Measurements from ENCODE around the gene AKR1E2.

AKR1E2 gene

DNA sequence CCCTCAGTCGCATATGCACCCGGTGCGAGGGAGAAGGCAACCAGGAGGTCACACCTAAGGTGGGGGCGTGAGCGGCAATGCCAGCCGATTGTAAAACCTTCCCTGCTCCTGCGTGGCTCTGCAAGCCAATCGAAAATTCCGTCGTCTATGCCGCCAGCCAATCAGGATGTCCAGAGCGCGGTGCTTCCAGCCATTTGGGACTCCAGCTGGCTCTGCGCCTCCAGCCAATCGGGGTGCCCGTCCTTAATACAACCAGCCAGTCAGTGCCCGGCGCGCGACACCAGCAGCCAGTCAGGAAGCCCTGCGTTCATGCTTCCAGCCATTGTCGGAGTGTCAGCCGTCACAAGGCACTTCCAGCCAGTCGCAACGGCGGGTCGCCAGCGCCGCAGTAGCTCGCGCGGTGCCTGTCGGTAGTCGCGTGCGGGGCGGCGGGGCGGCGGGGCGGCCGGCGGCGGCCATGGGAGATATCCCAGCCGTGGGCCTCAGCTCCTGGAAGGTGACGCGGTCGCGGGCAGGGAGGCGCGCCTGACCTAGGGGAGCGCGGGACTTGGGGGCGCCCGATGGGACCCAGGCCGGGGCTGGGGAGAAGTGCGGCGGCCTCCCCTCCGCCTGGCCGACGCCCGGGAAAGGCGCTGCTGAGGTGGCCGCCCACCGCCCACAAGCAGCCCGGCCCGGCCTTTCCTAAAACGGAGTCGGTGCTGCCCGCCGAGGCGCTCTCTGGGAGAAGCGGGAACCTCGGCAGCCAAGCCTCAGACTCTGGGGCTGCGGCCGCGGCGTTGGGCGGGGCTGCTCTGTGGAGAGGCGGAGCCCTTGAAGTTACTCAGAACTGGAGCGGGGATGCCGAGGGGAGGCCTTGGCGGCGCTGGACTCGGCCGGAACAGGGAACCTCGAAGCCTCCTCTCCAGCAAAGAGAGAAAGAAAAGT lies at the start of gene AKR1E2:
Gene AKR1E2 (plus strand): TSS at position 340 of the 924 bp plus-strand sequence. CDS start 118 bp downstream, at position 458.
- DNase-seq: peak; percentile 30

GRCh38 chr10:4776234-4776638 lies 49.8 kb upstream of the AKR1E2 start:
- DNase-seq: no peak

DNA sequence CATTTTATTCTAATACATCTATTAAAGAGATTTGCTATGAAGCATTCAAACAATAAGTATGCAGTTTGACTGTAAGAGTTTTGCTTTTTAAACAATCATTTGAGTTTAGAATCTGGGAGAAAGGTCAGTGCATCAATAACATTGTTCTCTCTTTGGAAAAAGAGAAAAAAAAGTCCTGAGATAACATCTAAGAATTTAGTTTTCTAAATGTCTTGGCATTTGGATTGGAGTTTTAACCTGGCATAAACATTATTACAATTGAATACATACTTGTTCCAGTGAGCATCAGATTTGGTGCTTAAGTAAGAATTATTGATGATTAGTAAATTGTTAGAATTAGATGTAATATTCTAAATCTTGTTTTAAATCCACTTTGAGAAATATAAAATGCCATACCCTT lies 47.2 kb upstream of the AKR1E2 start:
- DNase-seq: no peak

- DNase-seq: no peak
Measured at GRCh38 chr10:4780091-4780490, 45.9 kb upstream of the AKR1E2 start.

GRCh38 chr10:4780782-4781181 lies 45.2 kb upstream of the AKR1E2 start:
- DNase-seq: peak; percentile 23

DNA sequence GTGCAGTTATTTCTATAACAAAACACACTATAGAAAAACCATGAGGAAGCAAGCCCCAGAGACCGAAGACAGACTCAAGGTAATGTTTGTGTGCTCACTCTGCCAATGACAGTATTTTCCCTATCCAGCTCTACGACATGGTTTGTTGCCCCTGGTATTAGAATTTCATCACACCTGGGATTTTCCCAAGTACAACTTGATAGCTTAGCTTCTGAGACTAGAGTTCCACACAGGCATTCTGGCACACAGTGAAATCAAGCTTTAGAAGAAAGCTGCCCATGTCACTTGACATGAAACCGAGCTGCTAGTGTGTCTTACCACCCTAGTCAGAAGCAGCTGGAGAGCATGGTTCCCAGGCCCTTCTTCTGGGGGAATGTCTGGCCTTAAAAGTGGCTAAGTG lies 44.1 kb upstream of the AKR1E2 start:
- DNase-seq: peak; percentile 87

- DNase-seq: no peak
Measured at GRCh38 chr10:4784667-4785333, 41.2 kb upstream of the AKR1E2 start.

- DNase-seq: no peak
Measured at GRCh38 chr10:4786043-4786839, 39.8 kb upstream of the AKR1E2 start.

DNA sequence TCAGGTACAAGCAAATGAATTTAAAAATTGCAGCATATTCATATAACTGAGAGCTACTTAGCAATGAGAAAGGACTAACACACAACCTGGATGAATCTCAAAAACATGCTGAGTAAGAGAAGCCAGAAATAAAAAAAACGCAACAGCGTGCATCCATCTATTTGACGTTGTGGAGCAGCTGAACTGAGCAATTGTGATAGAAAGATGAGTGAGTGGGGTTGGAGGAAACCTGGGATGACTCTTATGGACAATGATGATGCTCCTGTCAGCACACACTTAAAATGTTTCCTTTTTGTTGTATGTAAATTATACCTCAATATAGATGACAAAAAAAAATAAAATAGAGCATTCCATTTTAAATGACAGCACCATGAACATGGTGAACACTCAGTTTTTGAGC lies 36.0 kb upstream of the AKR1E2 start:
- DNase-seq: no peak

DNA sequence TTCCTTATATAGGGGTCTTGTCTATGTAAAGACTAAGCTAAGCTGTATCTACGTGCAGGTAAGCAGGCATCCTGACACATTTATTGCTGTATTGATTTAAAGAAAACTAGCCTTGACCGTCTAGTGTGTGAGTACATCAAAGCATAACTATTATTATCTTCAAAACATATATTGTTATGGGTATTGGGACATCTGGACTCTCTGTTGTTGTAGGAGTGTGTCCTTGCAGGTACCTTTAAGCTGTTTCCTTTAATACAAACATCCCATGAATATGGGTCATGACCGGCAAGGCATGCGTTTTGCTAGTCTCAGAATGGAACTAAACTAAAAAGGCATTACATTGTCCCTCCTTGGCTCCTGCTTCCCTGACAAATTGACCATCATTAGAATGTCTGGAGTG lies 35.1 kb upstream of the AKR1E2 start:
- DNase-seq: no peak

DNA sequence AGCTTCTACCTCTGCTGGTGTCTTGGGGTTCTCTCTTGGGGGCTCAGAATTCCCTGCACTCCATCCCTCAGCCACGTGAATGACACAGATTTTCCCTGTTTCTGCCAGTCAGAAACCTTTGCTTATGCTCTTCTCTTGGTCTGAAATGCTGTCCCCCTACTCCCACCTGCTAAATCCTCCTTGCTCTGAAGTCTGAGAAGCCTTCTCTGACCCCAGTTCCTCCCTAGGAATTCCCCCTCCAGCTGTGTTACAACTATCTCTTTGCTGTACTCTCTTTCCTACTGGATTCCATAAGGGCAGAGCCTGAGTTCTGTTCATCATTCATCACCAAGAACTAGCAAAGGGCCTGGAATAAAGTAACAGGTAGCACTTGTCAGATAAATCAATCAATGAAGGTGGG lies 33.6 kb upstream of the AKR1E2 start:
- no peak for DNase-seq

- DNase-seq: no peak
Measured at GRCh38 chr10:4801405-4801804, 24.6 kb upstream of the AKR1E2 start.

DNA sequence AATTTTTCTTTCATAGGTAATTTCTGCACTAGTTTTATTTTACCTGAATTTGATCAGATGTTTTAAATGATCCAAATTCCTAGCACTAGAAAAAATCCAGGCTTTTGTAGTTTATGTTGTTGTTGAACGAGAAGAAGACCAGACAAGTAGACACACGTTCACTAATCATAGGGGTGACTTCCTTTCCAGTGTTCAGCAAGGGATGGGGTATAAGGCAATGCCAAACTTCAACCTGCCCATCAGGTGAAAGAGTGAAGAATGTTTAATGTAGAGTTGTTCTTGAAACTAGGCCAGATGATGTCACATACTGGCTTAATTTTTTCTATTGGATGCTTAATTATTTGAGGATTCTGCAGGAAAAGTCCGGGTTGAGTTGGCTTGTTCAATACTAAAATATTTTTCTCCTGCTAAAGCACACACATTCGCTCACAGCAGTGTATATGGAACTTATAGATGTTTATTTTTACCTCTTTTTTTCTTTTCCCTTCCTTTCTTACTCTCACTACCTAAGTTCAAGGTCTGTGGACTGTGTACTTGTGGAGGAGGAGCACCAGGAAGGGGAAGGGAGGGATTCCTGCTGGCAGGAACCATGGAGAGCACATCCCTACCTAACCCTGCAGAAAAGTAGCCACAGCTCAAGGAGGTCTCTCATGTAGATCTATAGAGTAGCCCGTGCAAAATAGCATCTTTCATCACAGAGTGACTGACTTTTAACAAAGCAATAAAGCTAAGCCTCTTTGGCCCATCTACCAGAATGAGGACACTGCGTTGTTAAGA lies 23.1 kb upstream of the AKR1E2 start:
- DNase-seq: no peak

DNA sequence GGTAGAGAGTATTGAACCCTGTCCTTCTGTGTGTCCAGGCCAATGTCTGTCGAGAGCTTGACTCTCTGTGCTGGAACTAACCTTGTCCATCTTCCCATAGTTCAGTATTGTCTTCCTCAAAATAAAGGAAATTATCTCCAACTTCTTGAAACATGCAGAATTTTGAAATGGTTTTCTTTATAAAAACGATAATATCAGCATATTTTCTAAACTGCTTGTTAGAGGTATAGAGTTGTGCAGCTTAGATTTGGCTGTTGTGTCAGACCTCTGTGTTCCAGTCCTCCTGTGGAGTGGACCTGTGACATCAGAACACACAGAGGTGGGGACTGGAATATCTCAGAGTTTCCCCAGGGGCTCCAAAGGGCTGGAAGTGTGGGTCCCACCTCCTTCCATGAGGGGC lies 22.2 kb upstream of the AKR1E2 start:
- no peak for DNase-seq

DNA sequence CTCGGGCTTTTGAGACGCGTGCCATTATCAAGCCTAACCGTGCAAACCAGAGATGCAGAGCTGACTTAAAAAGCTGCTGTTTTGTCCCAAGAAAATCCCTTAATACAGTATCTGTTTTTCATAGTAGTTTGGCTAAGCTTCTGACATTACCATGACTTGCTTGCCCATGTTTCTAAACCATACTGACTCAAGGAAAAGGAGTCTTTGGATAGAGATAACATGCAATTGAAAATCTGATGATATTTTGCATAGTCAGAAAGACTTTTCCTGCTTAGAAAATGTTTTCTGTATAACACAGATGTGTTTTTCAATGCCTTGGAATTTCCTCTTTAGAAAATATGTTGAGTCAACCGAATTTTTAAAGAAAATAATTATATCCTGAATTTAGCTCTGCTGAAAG lies 21.5 kb upstream of the AKR1E2 start:
- DNase-seq: no peak

GRCh38 chr10:4806534-4806933 lies 19.5 kb upstream of the AKR1E2 start:
- no peak for DNase-seq

DNA sequence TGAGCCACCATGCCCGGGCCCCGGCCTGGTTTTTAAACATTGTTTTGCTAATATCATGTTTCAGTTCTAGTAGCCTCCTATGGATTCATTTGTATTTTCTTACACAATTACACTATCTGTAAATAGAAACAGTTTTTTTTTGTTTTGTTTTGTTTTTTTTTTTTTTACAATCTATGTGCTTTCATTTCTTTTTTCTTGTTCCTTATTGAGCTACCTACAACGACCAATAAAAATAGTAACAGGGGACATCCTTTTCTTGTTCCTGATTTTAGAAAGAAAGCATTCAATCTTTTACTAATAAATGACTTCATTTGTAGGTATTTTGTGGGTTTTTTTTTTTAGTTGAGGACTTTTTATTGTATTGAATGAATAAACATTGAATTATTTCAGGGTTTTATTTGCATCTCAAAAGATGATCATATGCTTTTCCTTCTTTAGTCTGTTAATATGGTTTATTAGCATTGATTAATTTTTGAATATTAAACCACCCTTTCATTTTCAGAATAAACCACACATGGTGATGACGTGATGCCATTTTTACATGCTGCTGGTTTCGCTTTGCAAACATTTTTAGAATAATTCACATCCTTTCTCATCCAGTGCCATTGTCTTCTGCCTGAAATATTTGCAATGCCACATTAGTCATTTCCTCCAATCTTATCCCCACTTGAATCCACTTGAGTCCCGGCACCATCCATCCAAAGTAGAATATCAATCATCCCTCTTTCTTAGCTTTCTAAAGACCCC lies 18.1 kb upstream of the AKR1E2 start:
- DNase-seq: peak; percentile 83

DNA sequence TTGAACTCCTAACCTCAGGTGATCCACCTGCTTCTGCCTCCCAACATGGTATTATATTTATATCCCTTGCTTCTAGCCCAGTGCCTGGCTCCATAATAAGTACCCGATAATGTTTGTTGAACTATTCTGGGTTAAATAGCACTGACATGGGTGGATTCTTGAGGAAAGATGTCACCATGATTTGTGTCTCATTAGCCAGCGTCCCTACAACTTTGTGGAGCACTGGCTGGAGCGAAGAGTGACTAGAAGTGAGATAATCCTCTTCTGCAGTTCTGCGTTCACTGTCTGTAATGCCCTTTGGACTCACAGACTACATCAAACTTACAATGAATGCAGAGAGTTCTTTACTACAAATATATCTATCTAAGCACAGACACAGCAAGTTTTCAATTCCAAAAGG lies 16.9 kb upstream of the AKR1E2 start:
- no peak for DNase-seq

DNA sequence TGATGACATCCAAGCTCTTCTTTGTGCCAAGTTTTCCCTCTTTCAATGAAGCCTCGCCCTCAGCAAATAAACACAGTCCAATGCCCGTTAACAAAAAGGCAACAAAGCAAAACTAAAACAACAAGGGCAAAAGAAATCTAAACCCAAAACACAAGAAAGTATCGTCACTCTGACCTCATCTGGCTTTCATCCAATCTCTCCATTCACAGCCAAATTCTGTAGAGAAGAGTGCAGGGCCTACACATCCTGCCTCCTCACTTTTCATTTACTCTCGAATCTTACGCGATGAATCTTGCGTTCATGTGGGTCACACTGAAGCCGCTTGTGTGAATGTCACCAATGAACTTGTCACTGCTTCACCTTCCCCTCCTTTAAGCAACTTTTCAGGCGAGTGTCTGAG lies 15.9 kb upstream of the AKR1E2 start:
- no peak for DNase-seq

GRCh38 chr10:4812046-4812445 lies 14.0 kb upstream of the AKR1E2 start:
- no peak for DNase-seq

- peak; percentile 82 for DNase-seq
Measured at GRCh38 chr10:4813023-4813422, 13.0 kb upstream of the AKR1E2 start.

DNA sequence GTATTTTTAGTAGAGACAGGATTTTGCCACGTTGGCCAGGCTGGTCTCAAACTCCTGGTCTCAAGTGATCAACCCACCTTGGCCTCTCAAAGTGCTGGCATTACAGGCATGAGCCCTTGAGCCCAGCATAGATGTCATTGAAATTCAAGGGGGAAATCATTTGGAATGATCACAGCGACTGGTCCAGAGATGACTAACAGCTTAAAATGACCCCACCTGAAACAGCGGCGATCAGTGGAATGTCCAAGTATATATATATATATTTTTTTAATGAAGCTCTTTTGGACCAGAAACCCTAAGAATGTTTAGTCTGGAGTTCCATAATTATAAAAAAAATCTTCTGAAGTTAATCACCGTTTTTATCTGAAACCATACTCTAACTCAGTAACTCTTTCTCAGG lies 12.5 kb upstream of the AKR1E2 start:
- DNase-seq: no peak

All from kidney glomerular epithelial cell (primary cell).